Measurements from ENCODE around the gene PROM1.

The PROM1 gene

GRCh38 chr4:16031546-16032395, 52.1 kb downstream of the PROM1 start:
- no peaks in the 10 kb centered on the region for H3K36me3 ChIP-seq (ENCODE audit: control insufficient read depth, insufficient read depth, low read length)
- no peak for TF ChIP-seq CTCF (IDR thresholded peaks at IDR 0.05; ENCODE audit: insufficient read depth, low read length, poor library complexity, severe bottlenecking)
- no peak overlapping the region for H3K4me3 ChIP-seq (replicated peaks; ENCODE audit: low read depth, low read length)
- no peak for DNase-seq (ENCODE audit: extremely low read depth, insufficient read length)
- H3K27me3 ChIP-seq (replicated peaks; ENCODE audit: control insufficient read depth, insufficient read depth, low read length) = peaks cover 2% of the 10 kb centered on the region; the same call in 1 of the 2 replicates

- no peak for TF ChIP-seq CTCF (IDR thresholded peaks at IDR 0.05; ENCODE audit: insufficient read depth, low read length, poor library complexity, severe bottlenecking)
- DNase-seq (ENCODE audit: extremely low read depth, insufficient read length) = no peak
- Histone ChIP-seq H3K27me3 (replicated peaks; ENCODE audit: control insufficient read depth, insufficient read depth, low read length) (peaks cover 2% of the 10 kb centered on the region; the same call in 1 of the 2 replicates), H3K4me3 (replicated peaks; ENCODE audit: low read depth, low read length) (no peak overlapping the region), H3K36me3 (ENCODE audit: control insufficient read depth, insufficient read depth, low read length) (no peaks in the 10 kb centered on the region)
These were observed 53.9 kb downstream of the PROM1 start for GRCh38 chr4:16029886-16030285.

- TF ChIP-seq CTCF (IDR thresholded peaks at IDR 0.05; ENCODE audit: insufficient read depth, low read length, poor library complexity, severe bottlenecking) = no peak
- H3K4me3 ChIP-seq (replicated peaks; ENCODE audit: low read depth, low read length) = no peak overlapping the region
- no peak for DNase-seq (ENCODE audit: extremely low read depth, insufficient read length)
- peaks cover 2% of the 10 kb centered on the region; the same call in 1 of the 2 replicates for H3K27me3 ChIP-seq (replicated peaks; ENCODE audit: control insufficient read depth, insufficient read depth, low read length)
- H3K36me3 ChIP-seq (ENCODE audit: control insufficient read depth, insufficient read depth, low read length) = no peaks in the 10 kb centered on the region
These were observed 54.6 kb downstream of the PROM1 start for GRCh38 chr4:16029262-16029661.

GRCh38 chr4:16027626-16028025, 56.2 kb downstream of the PROM1 start:
- no peak for TF ChIP-seq CTCF (IDR thresholded peaks at IDR 0.05; ENCODE audit: insufficient read depth, low read length, poor library complexity, severe bottlenecking)
- no peak for DNase-seq (ENCODE audit: extremely low read depth, insufficient read length)
- H3K27me3 ChIP-seq (replicated peaks; ENCODE audit: control insufficient read depth, insufficient read depth, low read length) = peaks cover 2% of the 10 kb centered on the region; the same call in 1 of the 2 replicates
- no peaks in the 10 kb centered on the region for H3K36me3 ChIP-seq (ENCODE audit: control insufficient read depth, insufficient read depth, low read length)
- no peak overlapping the region for H3K4me3 ChIP-seq (replicated peaks; ENCODE audit: low read depth, low read length)

- Histone ChIP-seq H3K27me3 (replicated peaks; ENCODE audit: control insufficient read depth, insufficient read depth, low read length) (peaks cover 2% of the 10 kb centered on the region; the same call in 1 of the 2 replicates), H3K36me3 (ENCODE audit: control insufficient read depth, insufficient read depth, low read length) (no peaks in the 10 kb centered on the region), H3K4me3 (replicated peaks; ENCODE audit: low read depth, low read length) (no peak overlapping the region)
- no peak for TF ChIP-seq CTCF (IDR thresholded peaks at IDR 0.05; ENCODE audit: insufficient read depth, low read length, poor library complexity, severe bottlenecking)
- no peak for DNase-seq (ENCODE audit: extremely low read depth, insufficient read length)
These were observed 56.7 kb downstream of the PROM1 start for GRCh38 chr4:16027114-16027513.

Data from GM06990 (cell line).